Measurements from ENCODE around the gene APOL6.

APOL6 gene

DNA sequence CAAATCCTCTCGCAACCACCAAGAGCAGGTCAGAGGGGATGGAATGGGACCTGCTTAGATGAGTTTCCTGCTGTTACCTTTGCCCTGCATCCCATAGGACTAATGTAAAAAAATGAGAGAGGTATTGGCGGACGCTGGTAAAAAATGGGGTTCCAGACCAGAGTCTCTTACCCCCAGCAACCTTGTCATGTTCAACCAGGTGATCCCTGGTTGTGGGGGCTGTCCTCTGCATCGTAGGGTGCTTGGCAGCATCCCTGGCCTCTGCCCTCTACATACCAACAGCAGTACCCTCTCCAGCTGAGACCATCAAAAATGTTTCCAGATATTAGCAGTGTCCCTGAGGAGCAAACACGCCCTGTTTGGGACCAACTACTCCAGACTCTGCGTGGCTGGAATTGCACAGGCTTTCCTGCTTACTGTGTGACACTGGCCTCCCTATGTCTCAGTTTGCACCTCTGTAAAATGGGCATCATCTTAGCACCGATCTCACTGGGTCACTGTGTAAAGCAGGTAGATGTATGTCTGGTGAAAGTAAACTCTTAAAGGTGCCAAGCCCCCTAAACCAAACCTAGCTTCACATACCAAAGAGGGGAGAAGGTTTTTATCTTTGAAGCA lies 1.5 kb downstream of the APOL6 start:
- peak overlapping the region; percentile 80 for H3K4me3 ChIP-seq (ENCODE audit: low read length)
- DNase-seq (ENCODE audit: low read depth) = no peak
- TF ChIP-seq, protein P1, sequence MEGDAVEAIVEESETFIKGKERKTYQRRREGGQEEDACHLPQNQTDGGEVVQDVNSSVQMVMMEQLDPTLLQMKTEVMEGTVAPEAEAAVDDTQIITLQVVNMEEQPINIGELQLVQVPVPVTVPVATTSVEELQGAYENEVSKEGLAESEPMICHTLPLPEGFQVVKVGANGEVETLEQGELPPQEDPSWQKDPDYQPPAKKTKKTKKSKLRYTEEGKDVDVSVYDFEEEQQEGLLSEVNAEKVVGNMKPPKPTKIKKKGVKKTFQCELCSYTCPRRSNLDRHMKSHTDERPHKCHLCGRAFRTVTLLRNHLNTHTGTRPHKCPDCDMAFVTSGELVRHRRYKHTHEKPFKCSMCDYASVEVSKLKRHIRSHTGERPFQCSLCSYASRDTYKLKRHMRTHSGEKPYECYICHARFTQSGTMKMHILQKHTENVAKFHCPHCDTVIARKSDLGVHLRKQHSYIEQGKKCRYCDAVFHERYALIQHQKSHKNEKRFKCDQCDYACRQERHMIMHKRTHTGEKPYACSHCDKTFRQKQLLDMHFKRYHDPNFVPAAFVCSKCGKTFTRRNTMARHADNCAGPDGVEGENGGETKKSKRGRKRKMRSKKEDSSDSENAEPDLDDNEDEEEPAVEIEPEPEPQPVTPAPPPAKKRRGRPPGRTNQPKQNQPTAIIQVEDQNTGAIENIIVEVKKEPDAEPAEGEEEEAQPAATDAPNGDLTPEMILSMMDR (conservative IDR thresholded peaks at IDR 0.05; ENCODE audit: low read length) = no peak

DNA sequence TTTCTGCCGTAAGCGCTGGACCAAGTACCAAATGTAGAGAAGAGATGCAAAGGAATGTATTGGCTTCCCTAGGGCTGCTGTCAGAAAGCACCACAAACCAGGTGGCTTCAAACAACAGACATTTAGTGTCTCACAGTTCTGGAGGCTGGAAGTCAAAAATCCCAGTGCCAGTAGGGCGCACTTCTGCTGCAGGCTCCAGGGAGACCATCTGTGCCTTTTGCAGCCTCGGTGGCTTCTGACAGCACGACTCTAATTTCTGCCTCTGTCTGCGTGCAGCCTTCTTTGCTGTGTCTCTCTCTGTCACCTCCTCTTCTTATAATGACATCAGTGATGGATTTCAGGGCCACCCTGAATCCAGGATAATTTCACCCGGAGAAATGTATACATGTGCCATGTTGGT lies 2.8 kb downstream of the APOL6 start:
- no peak for DNase-seq (ENCODE audit: low read depth)
- TF ChIP-seq, protein P1 (conservative IDR thresholded peaks at IDR 0.05; ENCODE audit: low read length) = no peak
- H3K4me3 ChIP-seq (ENCODE audit: low read length) = no peak overlapping the region

GRCh38 chr22:35653824-35654223 lies 5.6 kb downstream of the APOL6 start:
- TF ChIP-seq, protein P1 (conservative IDR thresholded peaks at IDR 0.05; ENCODE audit: low read length) = no peak
- no peak overlapping the region for H3K4me3 ChIP-seq (ENCODE audit: low read length)
- no peak for DNase-seq (ENCODE audit: low read depth)

DNA sequence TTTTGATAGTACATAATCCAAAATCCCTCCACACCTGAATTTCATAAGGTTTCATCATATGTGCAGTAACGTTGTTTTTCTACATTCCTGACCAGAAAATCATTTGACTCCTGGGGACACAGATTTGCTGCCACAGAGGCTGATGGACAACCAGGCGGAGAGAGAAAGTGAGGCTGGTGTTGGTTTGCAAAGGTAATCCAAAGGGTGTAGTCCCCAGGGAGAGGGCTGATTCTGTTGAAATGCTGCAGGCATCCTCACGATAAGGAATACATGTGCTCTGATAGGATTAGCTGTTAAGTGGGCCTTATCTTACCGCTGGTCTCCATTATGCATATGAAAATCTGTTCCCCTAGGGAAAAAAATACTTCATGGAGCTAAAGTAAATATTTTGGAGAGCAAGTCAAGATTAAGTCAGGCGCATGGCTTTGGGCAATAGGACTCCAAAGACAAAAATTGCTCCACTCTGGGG lies 8.1 kb downstream of the APOL6 start:
- no peak for DNase-seq (ENCODE audit: low read depth)
- no peak overlapping the region for H3K4me3 ChIP-seq (ENCODE audit: low read length)
- TF ChIP-seq, protein P1 (conservative IDR thresholded peaks at IDR 0.05; ENCODE audit: low read length) = no peak

- DNase-seq (ENCODE audit: low read depth) = no peak
- no peak overlapping the region for H3K4me3 ChIP-seq (ENCODE audit: low read length)
- TF ChIP-seq, protein P1 (conservative IDR thresholded peaks at IDR 0.05; ENCODE audit: low read length) = no peak
Observed at GRCh38 chr22:35657571-35658312, 9.5 kb downstream of the APOL6 start.

DNA sequence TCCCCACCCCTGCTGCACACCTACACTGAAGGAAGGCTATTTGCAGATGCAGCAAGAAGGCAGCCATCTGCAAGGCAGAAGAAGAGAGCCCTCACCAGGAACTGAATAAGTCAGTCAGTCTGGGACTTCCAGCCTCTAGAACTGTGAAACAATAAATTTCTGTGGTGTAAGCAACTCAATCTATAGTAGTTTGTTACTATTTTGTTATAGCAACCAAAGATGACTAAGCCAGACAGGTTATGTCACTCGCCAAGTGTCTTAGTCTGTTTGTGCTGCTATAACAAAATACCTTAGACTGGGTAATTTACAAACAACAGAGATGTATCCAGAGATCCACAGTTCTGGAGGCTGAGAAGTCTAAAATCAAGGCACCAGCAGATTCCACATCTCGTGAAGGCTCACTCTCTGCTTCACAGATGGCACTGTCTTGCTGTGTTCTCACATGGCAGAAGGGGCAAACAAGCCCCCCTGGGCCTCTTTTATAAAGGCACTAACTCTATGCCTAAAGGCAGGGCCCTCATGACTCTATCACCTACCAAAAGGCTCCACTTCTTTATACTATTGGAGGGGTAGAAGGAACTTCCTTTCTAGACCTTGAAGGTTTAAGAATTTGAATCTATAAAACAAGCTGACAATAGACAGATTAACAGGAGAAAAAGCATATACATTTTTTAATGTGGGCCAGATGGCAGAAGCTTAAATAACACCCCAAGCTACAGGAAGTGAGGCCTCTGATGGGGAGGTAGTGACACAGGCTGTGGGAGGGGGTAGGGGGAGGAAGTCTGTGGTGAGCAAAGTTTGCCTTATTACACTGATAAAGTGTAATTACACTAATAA lies 12.3 kb downstream of the APOL6 start:
- TF ChIP-seq, protein P1 (conservative IDR thresholded peaks at IDR 0.05; ENCODE audit: low read length) = no peak
- peak; percentile 28 for DNase-seq (ENCODE audit: low read depth)

More for the DNA sequence above, 12.3 kb downstream of the APOL6 start:
- H3K4me3 ChIP-seq (ENCODE audit: low read length) = no peak overlapping the region

Measured in AG10803 (cell line).